PC-9 (cell line): ENCODE results near the gene ZNF518B. TPM values are rescaled to one million over a fixed set of nuclear protein-coding genes. Genes with fewer than 3 reads are reported as not detected.

Source experiments
- BruUV-seq: library from RNA; stranded (reverse); fragments of 400-500 nt; replicated peaks from 2 replicates; lab custom pipeline; 2021; lab: Mats Ljungman, UMichigan
- CTCF ChIA-PET: fragments of 300-600 bp; sonication (Branson Sonifier 250); formaldehyde crosslinking; loops from one replicate; lab custom pipeline; 2022; ENCODE audit warnings: antibody characterized with exemption; lab: Charles Lee
- POLR2A ChIA-PET: fragments of 300-600 bp; sonication (Branson Sonifier 250); formaldehyde crosslinking; loops from one replicate; lab custom pipeline; 2022; ENCODE audit warnings: antibody characterized with exemption; ENCODE audit not compliant: unreplicated experiment; lab: Charles Lee
- DNase-seq, 2 experiments: peaks; one replicate each; pipeline versions ENCODE4 v3.0.0 to v3.0.0-alpha.2; 2015 to 2022; ENCODE audit warnings: mixed read lengths in 1 of 2
- H2AFZ ChIP-seq: fragments of 200-600 bp; sonication (generic); 2 replicates; pipeline ENCODE4 v1.8.1; 2017; ENCODE audit warnings: antibody characterized with exemption
- H3F3A ChIP-seq: fragments of 200-600 bp; sonication (generic); 2 replicates; pipeline ENCODE4 v1.8.1; 2017; ENCODE audit warnings: antibody characterized with exemption, mild to moderate bottlenecking, low read depth; ENCODE audit not compliant: insufficient read depth
- H3K27ac ChIP-seq: fragments of 200-600 bp; sonication (generic); 2 replicates; pipeline ENCODE4 v1.6.1; 2016; ENCODE audit warnings: mixed run types
- H3K27me3 ChIP-seq: fragments of 200-600 bp; sonication (generic); 2 replicates; pipeline ENCODE4 v1.6.1; 2016; ENCODE audit warnings: low read depth, mixed run types; ENCODE audit not compliant: insufficient read depth
- H3K36me3 ChIP-seq: fragments of 200-600 bp; sonication (generic); 2 replicates; pipeline ENCODE4 v1.6.1; 2016; ENCODE audit warnings: low read depth, mixed run types
- H3K4me1 ChIP-seq: fragments of 200-600 bp; sonication (generic); replicated peaks from 2 replicates; pipeline ENCODE4 v1.6.1; 2016; ENCODE audit warnings: mixed run types; ENCODE audit not compliant: insufficient read depth
- H3K4me2 ChIP-seq: fragments of 200-600 bp; sonication (generic); 2 replicates; pipeline ENCODE4 v1.6.1; 2017; ENCODE audit warnings: mixed run types
- H3K4me3 ChIP-seq: fragments of 200-600 bp; sonication (generic); 2 replicates; pipeline ENCODE4 v1.6.1; 2016; ENCODE audit warnings: mixed run types
- H3K79me2 ChIP-seq: fragments of 200-600 bp; sonication (generic); 2 replicates; pipeline ENCODE4 v1.6.1; 2017; ENCODE audit warnings: low read depth, mixed run types
- H3K9me2 ChIP-seq: fragments of 200-600 bp; sonication (generic); 2 replicates; pipeline ENCODE4 v1.8.1; 2017; ENCODE audit warnings: mild to moderate bottlenecking; ENCODE audit not compliant: insufficient read depth
- H3K9me3 ChIP-seq: fragments of 200-600 bp; sonication (generic); 2 replicates; pipeline ENCODE4 v1.8.1; 2016; ENCODE audit warnings: low read depth; ENCODE audit not compliant: insufficient read depth
- H4K20me1 ChIP-seq: fragments of 200-600 bp; sonication (generic); 2 replicates; pipeline ENCODE4 v1.8.1; 2017; ENCODE audit not compliant: insufficient read depth
- EZH2 ChIP-seq: fragments of 200-600 bp; sonication (generic); IDR thresholded peaks from 2 replicates; pipeline ENCODE4 v1.8.0; 2017; ENCODE audit warnings: antibody characterized with exemption, low read depth
- intact Hi-C: fragments of 100-400 bp; cut with micrococcal nuclease; formaldehyde crosslinking; loops from one replicate; pipeline ENCODE4 v1.10.0; 2022; ENCODE audit not compliant: unreplicated experiment
- total RNA-seq: library from RNA; stranded (reverse); gene quantifications from 2 replicates; pipeline ENCODE4 v1.2.3, GENCODE V29; 2021
- TF ChIP-seq, protein P1 (sequence below): fragments of 200-600 bp; sonication (generic); conservative IDR thresholded peaks from 2 replicates; pipeline ENCODE4 v1.6.1; 2017; ENCODE audit warnings: mixed run types, antibody characterized with exemption, mild to moderate bottlenecking, moderate library complexity

The ZNF518B gene
- total RNA-seq, 1 experiment from 2014 or later = 12.3 TPM

DNA sequence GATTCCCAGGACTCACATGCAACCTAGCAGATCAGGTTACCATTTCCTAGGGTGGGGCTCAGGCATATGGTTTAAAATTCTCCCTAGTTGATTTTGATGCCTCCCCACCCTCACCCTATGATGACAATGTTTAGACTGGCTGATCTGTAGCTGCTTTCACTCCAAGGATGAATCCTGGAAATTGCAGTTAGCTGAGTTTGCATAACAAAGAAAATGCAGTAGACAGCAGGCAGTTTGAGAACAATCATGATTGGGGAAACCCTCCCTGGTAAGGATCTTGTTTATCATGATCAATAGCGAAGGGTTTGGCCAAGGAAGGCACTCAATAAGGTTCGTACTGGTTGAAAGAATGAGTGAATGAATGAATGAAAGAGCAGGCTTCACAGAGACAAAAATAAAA lies 2.1 kb downstream of the ZNF518B start:
- no TSS peak for BruUV-seq
- Histone ChIP-seq H3K9me3 (no peaks in the 10 kb centered on the region), H3K9me2 (no peaks in the 10 kb centered on the region), H3K27ac (no peak overlapping the region), H3K4me3 (no peak overlapping the region), H2AFZ (no peak overlapping the region), H3K36me3 (no peaks in the 10 kb centered on the region), H3K4me2 (no peak overlapping the region), H3K4me1 (no peaks in the 10 kb centered on the region), H4K20me1 (no peaks in the 10 kb centered on the region), H3F3A (no peaks in the 10 kb centered on the region), H3K79me2 (peaks cover 3% of the 10 kb centered on the region; the same call in 1 of the 2 replicates), H3K27me3 (no peaks in the 10 kb centered on the region)
- CTCF ChIA-PET = no interaction called here
- no peak for DNase-seq
- POLR2A ChIA-PET = no interaction called here
- TF ChIP-seq EZH2 = no peak
- TF ChIP-seq, protein P1, sequence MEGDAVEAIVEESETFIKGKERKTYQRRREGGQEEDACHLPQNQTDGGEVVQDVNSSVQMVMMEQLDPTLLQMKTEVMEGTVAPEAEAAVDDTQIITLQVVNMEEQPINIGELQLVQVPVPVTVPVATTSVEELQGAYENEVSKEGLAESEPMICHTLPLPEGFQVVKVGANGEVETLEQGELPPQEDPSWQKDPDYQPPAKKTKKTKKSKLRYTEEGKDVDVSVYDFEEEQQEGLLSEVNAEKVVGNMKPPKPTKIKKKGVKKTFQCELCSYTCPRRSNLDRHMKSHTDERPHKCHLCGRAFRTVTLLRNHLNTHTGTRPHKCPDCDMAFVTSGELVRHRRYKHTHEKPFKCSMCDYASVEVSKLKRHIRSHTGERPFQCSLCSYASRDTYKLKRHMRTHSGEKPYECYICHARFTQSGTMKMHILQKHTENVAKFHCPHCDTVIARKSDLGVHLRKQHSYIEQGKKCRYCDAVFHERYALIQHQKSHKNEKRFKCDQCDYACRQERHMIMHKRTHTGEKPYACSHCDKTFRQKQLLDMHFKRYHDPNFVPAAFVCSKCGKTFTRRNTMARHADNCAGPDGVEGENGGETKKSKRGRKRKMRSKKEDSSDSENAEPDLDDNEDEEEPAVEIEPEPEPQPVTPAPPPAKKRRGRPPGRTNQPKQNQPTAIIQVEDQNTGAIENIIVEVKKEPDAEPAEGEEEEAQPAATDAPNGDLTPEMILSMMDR = no peak
- intact Hi-C loops = no loop called here

GRCh38 chr4:10454726-10455125 lies 2.5 kb downstream of the ZNF518B start:
- ChIA-PET POLR2A (no interaction called here), CTCF (no interaction called here)
- DNase-seq = no peak
- intact Hi-C loops = no loop called here
- Histone ChIP-seq H2AFZ (no peak overlapping the region), H3K27me3 (no peaks in the 10 kb centered on the region), H3K4me2 (no peak overlapping the region), H3K79me2 (peaks cover 3% of the 10 kb centered on the region; the same call in 1 of the 2 replicates), H3K36me3 (no peaks in the 10 kb centered on the region), H3K9me2 (no peaks in the 10 kb centered on the region), H3F3A (no peaks in the 10 kb centered on the region), H3K9me3 (no peaks in the 10 kb centered on the region), H3K27ac (no peak overlapping the region), H3K4me1 (no peaks in the 10 kb centered on the region), H4K20me1 (no peaks in the 10 kb centered on the region), H3K4me3 (no peak overlapping the region)
- no TSS peak for BruUV-seq
- TF ChIP-seq, protein P1 = no peak
- TF ChIP-seq EZH2 = no peak

DNA sequence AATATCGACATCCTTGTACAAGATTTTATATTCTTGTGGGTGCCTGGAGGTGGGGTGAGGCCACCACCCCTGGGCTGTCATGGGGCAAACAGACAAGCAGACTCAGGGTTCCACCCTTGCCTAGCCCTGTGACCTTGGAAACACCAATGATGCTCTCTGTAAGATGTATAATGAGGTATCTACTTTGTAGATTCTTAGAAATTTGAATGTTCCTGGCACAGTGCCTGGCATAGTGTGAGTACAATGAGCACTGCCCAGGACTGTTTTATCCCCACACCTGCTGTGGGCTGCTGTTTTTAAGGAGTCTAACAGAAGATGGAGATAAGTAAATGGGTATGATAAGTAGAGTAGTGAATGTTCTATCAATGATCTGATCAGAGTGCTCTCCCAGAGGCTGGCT lies 3.1 kb downstream of the ZNF518B start:
- no peaks in the 10 kb centered on the region for H3F3A ChIP-seq
- H3K27ac ChIP-seq = no peak overlapping the region
- no peaks in the 10 kb centered on the region for H3K27me3 ChIP-seq
- DNase-seq = no peak
- no TSS peak for BruUV-seq
- H3K4me3 ChIP-seq = no peak overlapping the region
- no peaks in the 10 kb centered on the region for H3K36me3 ChIP-seq
- H3K9me3 ChIP-seq = no peaks in the 10 kb centered on the region
- no peak overlapping the region for H3K4me2 ChIP-seq
- no peaks in the 10 kb centered on the region for H3K9me2 ChIP-seq
- no peaks in the 10 kb centered on the region for H3K4me1 ChIP-seq
- CTCF ChIA-PET = no interaction called here
- POLR2A ChIA-PET = no interaction called here
- TF ChIP-seq, protein P1 = no peak
- no peak for TF ChIP-seq EZH2
- intact Hi-C loops = no loop called here
- no peaks in the 10 kb centered on the region for H4K20me1 ChIP-seq
- H3K79me2 ChIP-seq = peaks cover 3% of the 10 kb centered on the region; the same call in 1 of the 2 replicates
- H2AFZ ChIP-seq = no peak overlapping the region
